Peyer's patch (tissue), 4 donors: Measurements from ENCODE around the gene SFI1. TPM values are rescaled to one million over a fixed set of nuclear protein-coding genes. Genes with fewer than 3 reads are reported as not detected.

Experiments used
- DNase-seq, 3 donors: peaks; one replicate each; pipeline ENCODE4 v3.0.0-alpha.2; 2017 to 2019
- H3K27ac ChIP-seq, 4 donors: fragments of 200-600 bp; sonication (generic); one replicate each; pipeline ENCODE4 v1.5.1; 2016 to 2019
- H3K27me3 ChIP-seq, 2 donors: fragments of 200-600 bp; sonication (generic); one replicate each; pipeline ENCODE4 v1.5.1; 2019
- H3K36me3 ChIP-seq, 3 donors: fragments of 200-600 bp; sonication (generic); one replicate each; pipeline ENCODE4 v1.5.1; 2016 to 2019
- H3K4me1 ChIP-seq, 4 donors: fragments of 200-600 bp; sonication (generic); one replicate each; pipeline ENCODE4 v1.5.1; 2016 to 2019
- H3K4me3 ChIP-seq, 4 donors: fragments of 200-600 bp; sonication (generic); 1 replicate in 3 of 4; 2 replicates in 1 of 4; pipeline ENCODE4 v1.5.1; 2016 to 2019; ENCODE audit warnings: mild to moderate bottlenecking in 1 of 4
- H3K9me3 ChIP-seq, 4 donors: fragments of 200-600 bp; sonication (generic); one replicate each; pipeline ENCODE4 v1.5.1; 2016 to 2019; ENCODE audit warnings: mild to moderate bottlenecking in 1 of 4
- POLR2A ChIP-seq, 2 donors: fragments of 450-650 bp; IDR thresholded peaks; one replicate each; pipeline ENCODE4 v1.5.1; 2017; ENCODE audit warnings: antibody characterized with exemption in 2 of 2, mild to moderate bottlenecking in 2 of 2, moderate library complexity in 2 of 2
- total RNA-seq, 4 donors: library from RNA; depleted of rRNA; stranded (reverse); fragments of >200 nt; gene quantifications; one replicate each; pipeline ENCODE4 v1.1.0, GENCODE V29; 2016
- TF ChIP-seq, protein P1 (sequence below), 6 experiments: fragments of 450-650 bp in 4 of 6; fragments of 200-600 bp in 2 of 6; sonication (generic) in 1 of 6; IDR thresholded peaks; one replicate each; pipeline ENCODE4 v1.5.1; 2017 to 2019; ENCODE audit warnings: antibody characterized with exemption in 6 of 6, mild to moderate bottlenecking in 3 of 6, moderate library complexity in 1 of 6

Gene SFI1
- total RNA-seq, 4 donors from 2014 or later = 124 to 307 (median 198) TPM

- TF ChIP-seq POLR2A (IDR thresholded peaks at IDR 0.05) = no peak
- TF ChIP-seq, protein P1, sequence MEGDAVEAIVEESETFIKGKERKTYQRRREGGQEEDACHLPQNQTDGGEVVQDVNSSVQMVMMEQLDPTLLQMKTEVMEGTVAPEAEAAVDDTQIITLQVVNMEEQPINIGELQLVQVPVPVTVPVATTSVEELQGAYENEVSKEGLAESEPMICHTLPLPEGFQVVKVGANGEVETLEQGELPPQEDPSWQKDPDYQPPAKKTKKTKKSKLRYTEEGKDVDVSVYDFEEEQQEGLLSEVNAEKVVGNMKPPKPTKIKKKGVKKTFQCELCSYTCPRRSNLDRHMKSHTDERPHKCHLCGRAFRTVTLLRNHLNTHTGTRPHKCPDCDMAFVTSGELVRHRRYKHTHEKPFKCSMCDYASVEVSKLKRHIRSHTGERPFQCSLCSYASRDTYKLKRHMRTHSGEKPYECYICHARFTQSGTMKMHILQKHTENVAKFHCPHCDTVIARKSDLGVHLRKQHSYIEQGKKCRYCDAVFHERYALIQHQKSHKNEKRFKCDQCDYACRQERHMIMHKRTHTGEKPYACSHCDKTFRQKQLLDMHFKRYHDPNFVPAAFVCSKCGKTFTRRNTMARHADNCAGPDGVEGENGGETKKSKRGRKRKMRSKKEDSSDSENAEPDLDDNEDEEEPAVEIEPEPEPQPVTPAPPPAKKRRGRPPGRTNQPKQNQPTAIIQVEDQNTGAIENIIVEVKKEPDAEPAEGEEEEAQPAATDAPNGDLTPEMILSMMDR (IDR thresholded peaks at IDR 0.05) = no peak
- H3K4me1 ChIP-seq = peaks cover 0 to 14% (median 0%) of the 10 kb centered on the region in 4 donors
- no peaks in the 10 kb centered on the region for H3K9me3 ChIP-seq
- peak overlapping the region in 1 of 4 donors; percentile 65 for H3K27ac ChIP-seq
- DNase-seq = no peak
- no peak overlapping the region for H3K4me3 ChIP-seq
- H3K36me3 ChIP-seq = peaks cover 0 to 45% (median 0%) of the 10 kb centered on the region in 3 donors
- no peaks in the 10 kb centered on the region for H3K27me3 ChIP-seq
Observed at GRCh38 chr22:31603081-31603525, 106.8 kb downstream of the SFI1 start.

- Histone ChIP-seq H3K4me3 (no peak overlapping the region), H3K4me1 (peaks cover 0 to 14% (median 0%) of the 10 kb centered on the region in 4 donors), H3K27me3 (no peaks in the 10 kb centered on the region), H3K9me3 (no peaks in the 10 kb centered on the region), H3K27ac (no peak overlapping the region), H3K36me3 (peaks cover 0 to 47% (median 0%) of the 10 kb centered on the region in 3 donors)
- no peak for TF ChIP-seq POLR2A (IDR thresholded peaks at IDR 0.05)
- TF ChIP-seq, protein P1 (IDR thresholded peaks at IDR 0.05) = no peak
- DNase-seq = no peak
Observed at GRCh38 chr22:31603574-31603973, 107.2 kb downstream of the SFI1 start.

GRCh38 chr22:31604137-31604705 lies 107.9 kb downstream of the SFI1 start:
- Histone ChIP-seq H3K4me3 (no peak overlapping the region), H3K4me1 (peaks cover 0 to 14% (median 0%) of the 10 kb centered on the region in 4 donors), H3K36me3 (peaks cover 0 to 47% (median 0%) of the 10 kb centered on the region in 3 donors), H3K27ac (no peak overlapping the region), H3K27me3 (no peaks in the 10 kb centered on the region), H3K9me3 (no peaks in the 10 kb centered on the region)
- TF ChIP-seq, protein P1 (IDR thresholded peaks at IDR 0.05) = no peak
- no peak for TF ChIP-seq POLR2A (IDR thresholded peaks at IDR 0.05)
- DNase-seq = no peak

DNA sequence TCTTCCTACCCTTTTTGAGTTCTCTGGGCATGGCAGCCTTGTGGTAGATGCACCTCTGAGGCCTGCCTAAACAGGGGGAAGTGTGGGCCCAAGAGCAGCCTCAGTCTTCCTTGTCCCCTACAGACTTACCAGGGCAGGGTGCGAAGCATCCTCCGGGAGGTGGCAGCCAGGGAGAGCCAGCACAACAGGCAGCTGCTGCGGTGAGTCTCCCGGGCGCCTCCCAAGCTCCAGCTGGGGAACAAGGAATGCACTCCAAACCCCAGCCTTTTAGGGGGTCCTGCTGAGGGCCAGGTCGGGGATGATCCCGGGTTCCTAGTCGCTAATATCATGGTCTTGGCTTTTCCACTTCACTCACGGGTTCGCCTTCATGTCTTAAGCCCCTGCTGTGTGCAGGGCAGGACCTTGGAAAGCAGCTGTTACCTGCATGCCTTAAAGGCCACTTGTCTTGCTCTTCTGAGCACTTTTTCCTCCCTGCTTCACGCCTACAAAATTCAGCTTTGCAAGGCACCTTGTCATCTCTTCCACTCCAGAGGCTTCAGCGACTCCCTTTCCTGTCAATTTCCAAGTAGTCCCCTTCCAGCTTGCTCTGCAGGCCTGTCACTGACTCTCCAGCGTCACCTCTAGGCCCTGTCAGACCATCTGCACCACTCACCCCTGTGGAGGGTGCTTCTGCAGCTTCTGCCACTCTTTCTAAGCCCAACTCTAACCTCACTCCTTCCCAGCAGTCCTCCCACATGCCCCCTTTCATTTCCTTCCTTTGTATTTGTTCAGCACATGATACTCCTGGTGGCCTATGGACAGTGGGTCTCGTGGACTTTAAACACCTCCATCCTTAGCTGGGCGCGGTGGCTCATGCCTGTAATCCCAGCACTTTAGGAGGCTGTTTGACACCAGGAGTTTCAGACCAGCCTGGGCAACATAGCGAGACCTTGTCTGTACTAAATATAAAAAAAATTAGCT lies 108.7 kb downstream of the SFI1 start:
- H3K4me3 ChIP-seq = no peak overlapping the region
- no peaks in the 10 kb centered on the region for H3K9me3 ChIP-seq
- DNase-seq = peak in 2 of 3 donors; percentile 51 to 53
- TF ChIP-seq, protein P1 (IDR thresholded peaks at IDR 0.05) = no peak
- TF ChIP-seq POLR2A (IDR thresholded peaks at IDR 0.05) = no peak
- no peaks in the 10 kb centered on the region for H3K27me3 ChIP-seq
- peaks cover 0 to 14% (median 0%) of the 10 kb centered on the region in 4 donors for H3K4me1 ChIP-seq
- peak overlapping the region in 2 of 4 donors; percentile 9 to 58 for H3K27ac ChIP-seq
- peaks cover 0 to 52% (median 0%) of the 10 kb centered on the region in 3 donors for H3K36me3 ChIP-seq

GRCh38 chr22:31605851-31606585 lies 109.7 kb downstream of the SFI1 start:
- Histone ChIP-seq H3K27me3 (no peaks in the 10 kb centered on the region), H3K36me3 (peaks cover 0 to 54% (median 0%) of the 10 kb centered on the region in 3 donors), H3K4me1 (peaks cover 0 to 14% (median 0%) of the 10 kb centered on the region in 4 donors), H3K9me3 (no peaks in the 10 kb centered on the region), H3K27ac (peak overlapping the region in 2 of 4 donors; percentile 9 to 58), H3K4me3 (no peak overlapping the region)
- TF ChIP-seq, protein P1 (IDR thresholded peaks at IDR 0.05) = no peak
- no peak for TF ChIP-seq POLR2A (IDR thresholded peaks at IDR 0.05)
- peak in 2 of 3 donors; percentile 70 to 80 for DNase-seq
